HG02610 (cell line): ENCODE results near the gene PARP12.

Source experiments
- ATAC-seq: cut with Tn5 transposase; IDR thresholded peaks from one replicate; pipeline ENCODE4 v1.9.1; 2021; ENCODE audit warnings: mild to moderate bottlenecking, moderate library complexity; ENCODE audit not compliant: unreplicated experiment

The PARP12 gene

GRCh38 chr7:140035400-140036223, 27.1 kb downstream of the PARP12 start:
- no peak for ATAC-seq

- no peak for ATAC-seq
Observed at GRCh38 chr7:140034421-140034820, 28.3 kb downstream of the PARP12 start.

GRCh38 chr7:140033779-140034363, 28.9 kb downstream of the PARP12 start:
- ATAC-seq, result no peak

DNA sequence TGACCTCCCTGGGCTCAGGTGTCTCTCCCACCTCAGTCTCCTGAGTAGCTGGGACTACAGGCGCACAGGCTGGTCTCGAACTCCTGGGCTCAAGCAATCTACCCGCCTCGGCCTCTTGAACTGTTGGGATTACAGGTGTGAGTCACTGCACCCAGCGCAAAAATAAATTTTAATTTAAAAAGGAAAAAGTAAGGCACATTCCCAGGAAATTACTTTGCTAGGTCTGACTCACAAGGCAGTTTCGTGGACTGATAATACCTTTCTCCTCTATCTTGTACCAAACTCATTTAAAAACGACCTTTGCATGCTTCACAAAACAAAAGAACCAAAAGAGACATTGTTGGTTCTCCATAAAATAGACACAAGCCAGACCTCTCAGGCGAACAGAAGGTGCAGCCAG, 29.7 kb downstream of the PARP12 start:
- no peak for ATAC-seq

- no peak for ATAC-seq
Observed at GRCh38 chr7:140031364-140031763, 31.4 kb downstream of the PARP12 start.

DNA sequence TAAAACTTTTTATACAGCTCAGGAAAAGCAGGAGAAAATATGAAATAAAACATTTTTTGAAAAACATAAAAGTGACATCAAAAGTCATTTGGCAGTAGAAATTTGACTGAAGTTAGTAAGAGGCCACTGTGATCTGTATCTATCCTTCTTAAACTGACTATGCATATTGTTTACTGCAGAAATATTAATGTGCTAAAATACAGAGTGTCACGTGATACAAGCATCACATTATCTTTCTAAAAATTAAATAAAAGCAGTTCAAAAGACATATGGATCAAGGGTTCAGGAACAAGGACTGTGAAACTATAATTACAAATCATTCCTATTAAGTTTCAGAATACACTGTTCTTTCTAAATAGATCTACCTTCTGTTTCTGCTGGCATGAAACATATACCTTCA, 33.7 kb downstream of the PARP12 start:
- no peak for ATAC-seq

GRCh38 chr7:140028311-140028710, 34.4 kb downstream of the PARP12 start:
- ATAC-seq, result no peak

- no peak for ATAC-seq
Observed at GRCh38 chr7:140027858-140028257, 34.9 kb downstream of the PARP12 start.

DNA sequence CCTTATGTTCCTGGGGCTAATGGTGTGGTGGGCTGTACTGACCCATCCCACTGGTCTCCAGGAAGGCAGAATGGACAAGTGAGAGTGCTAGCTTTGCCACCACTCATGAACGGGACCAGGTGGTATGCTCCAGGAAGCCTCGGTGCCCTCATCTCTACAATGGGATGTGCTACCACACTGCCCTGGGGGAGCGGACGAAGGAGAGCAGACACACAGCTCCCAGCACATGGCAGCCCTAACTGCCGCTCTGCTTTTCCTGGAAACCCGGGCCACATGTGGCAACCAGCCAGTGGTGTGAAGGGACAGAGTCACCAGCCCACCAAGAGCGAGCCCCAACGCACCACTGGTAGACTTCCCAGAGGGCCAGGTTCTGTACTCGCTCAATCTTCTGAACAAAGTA, 35.8 kb downstream of the PARP12 start:
- ATAC-seq, result no peak

DNA sequence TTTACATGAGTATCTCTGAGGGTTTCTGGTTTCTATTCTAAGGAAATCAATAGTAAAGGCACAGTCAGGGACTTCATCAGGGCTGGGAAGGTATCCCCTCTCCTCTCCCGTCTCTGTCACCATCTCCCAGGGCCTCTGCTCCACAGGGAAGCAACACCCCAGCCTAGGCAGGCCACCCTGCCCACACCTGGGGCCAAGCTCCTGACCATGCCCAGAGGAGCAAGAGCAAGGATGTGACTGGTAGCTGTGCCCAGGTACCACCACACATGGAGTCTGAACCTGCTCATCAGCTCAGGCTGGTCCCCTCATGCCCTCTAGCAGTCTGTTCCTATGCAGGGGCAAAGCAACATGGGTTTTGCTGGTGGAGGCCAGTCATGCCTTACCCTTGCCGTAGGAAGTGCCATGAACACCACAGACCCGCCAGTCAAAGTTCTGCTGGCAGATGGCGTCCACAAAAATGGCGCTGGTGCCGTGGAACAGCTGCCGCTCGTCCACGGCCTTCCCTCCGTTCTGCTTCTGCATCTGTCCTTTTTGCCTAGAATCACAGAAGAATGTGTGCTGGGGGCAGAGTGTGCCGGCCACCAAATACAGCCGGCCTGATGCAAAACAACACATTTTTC, 36.8 kb downstream of the PARP12 start:
- ATAC-seq, result no peak

DNA sequence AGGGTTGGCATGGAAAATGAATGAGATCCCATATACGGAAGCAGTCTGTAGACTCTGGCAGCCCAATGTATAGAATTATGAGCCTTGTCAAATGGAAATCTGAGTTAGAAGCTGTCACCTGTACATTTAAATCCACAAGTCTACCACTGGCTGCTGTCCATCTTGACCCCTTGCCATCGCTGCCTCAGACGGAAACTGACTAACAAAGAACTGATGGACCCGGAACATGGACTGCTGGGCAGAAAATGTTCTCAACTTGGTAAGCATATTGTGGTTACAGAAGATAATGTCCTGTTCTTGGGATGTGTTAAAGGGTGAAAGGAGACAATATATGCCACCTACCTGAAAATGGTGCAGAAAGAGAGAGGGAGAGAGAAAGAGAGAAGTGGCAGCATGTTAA, 37.5 kb downstream of the PARP12 start:
- no peak for ATAC-seq

GRCh38 chr7:140024585-140024984, 38.2 kb downstream of the PARP12 start:
- ATAC-seq, result no peak

DNA sequence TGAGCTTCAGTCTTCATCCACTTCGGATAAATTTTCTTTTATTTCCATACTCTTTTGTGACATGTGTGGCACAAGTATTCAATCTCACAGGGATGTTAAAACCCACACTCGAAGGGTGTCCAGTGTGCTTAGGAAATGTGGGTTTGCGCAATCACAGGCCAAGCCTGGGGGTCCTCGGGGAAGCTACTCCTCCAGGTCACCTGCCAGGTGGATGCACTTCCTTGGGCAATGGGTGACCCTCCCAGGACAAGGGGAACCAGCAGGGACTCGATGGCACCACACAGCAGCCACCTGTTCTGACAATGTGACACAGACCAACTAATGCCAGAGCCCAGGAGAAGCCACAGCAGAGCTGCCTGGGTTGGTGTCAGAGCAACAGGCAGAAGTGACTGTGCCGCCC, 39.0 kb downstream of the PARP12 start:
- ATAC-seq, result no peak

DNA sequence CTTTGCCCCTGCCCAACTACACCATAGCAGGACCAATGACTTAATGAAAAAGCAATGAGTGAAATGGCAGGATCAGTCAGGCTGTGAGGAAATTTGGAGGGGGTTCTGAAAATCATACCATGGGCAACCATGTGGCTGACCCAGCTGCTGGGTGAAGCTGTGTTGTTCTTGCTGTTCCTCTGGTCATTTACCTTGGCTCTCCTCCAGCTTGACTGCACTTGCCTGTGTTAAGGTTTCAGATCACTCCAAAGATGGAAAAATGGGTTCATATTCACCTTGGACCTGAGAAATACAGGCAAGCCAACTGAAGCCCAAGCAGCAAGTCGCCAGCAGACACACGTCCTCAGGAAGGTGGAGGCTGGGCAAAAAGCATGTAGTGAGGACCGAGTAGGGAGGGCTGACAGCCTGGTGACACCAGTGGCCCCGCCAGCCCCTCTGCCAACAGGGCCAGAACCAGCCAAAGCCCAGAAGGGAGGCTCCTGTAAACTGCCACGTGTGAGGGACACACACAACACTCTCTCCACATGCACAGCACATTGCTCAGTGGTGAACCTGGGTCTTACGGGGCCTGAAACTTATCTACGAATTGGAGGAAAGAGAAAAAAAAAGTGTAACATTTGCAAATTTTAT, 40.1 kb downstream of the PARP12 start:
- ATAC-seq, result no peak

DNA sequence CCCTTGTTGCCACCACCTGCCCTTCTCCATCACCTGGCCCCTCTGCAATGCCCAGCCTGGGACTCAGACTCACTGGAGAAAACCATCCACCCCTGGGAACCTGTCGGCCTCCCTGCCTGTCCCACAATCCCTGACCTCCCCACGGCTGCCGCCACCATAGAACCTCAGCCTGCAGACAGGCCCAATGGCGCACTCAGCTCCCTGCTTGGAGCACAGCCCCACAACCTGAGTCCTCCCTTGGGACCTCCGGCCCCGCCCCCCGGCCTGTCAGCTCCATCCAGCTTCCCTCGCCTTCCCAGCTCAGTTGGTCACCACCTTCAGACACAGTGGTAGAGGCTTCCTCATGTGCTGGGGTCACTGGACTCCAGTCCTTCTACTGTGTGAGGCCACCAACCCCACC, 41.1 kb downstream of the PARP12 start:
- ATAC-seq, result no peak

GRCh38 chr7:140019606-140020005, 43.1 kb downstream of the PARP12 start:
- no peak for ATAC-seq

GRCh38 chr7:140019172-140019571, 43.6 kb downstream of the PARP12 start:
- ATAC-seq, result no peak

DNA sequence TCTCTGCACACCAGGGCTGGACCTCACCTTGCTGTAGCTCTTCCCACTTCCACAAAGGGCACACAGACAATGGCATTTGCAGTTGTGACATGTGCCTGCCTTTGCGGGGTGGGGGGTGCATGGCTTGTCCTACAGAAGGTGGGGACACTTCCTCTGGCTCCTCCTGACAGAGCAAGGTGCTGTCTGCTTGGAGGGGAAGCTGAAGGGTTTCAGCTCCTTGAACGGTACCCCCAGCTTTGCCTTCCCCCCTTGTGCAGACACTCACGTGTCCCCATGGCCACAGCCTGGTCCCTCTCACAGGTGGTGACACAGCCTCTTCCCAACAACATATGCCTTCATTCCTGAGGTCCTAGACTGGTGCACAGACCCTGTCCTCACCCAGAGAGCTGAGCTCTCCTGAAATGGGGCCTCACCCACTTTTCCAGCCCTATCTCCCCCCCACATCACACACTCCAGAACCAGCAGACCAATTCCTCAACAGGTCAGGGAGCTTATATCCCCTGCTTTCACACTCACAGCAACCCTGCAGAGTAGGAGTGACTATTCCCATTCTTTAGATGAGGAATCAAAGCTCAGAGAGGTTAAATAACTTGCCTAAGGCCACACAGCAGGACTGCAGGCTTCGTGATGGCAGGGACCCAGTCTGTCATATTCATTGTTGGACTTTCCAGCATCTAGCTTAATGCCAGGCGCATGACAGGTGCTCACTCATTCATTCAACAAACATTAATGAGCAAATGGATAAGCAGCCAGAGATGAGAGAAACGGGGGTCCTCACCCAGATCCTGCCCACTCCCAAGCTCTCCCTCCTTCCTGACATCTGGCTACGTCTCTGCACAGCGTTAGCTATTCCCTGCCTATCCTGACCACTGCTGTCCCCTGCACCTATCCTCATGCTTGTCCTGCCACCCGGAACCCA, 44.4 kb downstream of the PARP12 start:
- ATAC-seq, result no peak

DNA sequence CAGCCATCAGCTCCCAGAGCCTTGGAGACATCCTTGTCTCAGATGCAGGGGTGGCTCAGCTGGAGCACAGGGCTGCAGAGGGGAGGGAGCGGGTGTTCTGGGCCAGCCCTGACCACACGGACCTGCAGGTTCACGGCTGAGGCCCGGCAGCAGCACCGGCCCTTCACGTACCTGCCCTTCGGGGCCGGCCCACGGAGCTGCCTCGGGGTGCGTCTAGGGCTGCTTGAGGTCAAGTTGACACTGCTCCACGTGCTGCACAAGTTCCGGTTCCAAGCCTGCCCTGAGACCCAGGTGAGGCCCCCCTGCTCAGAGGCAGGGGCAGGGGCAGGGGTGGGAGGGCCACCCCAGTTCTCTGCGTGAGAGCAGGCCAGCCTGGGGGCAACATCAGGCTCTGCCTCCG, 45.2 kb downstream of the PARP12 start:
- ATAC-seq, result no peak

GRCh38 chr7:140017034-140017433, 45.7 kb downstream of the PARP12 start:
- ATAC-seq, result no peak

- ATAC-seq, result no peak
Observed at GRCh38 chr7:140016540-140016939, 46.2 kb downstream of the PARP12 start.
